ENCODE results near the gene RMC1. TPM values are rescaled to one million over a fixed set of nuclear protein-coding genes. Genes with fewer than 3 reads are reported as not detected.
A peak's percentile ranks its signal among the peaks of the same experiment; 100 is the strongest.

Gene RMC1
- total and polyA plus RNA-seq, 2 of the 13 experiments (the other 11 are each of a cell fraction or from before 2014, with no cell fraction given): 9.4 to 19.5 TPM

- no peak for TF ChIP-seq MLLT10 (CRISPR knock-in tag; IDR thresholded peaks at IDR 0.05)
- TF ChIP-seq MTF2 (CRISPR knock-in tag; IDR thresholded peaks at IDR 0.05; ENCODE audit: borderline replicate concordance): no peak
- TF ChIP-seq, protein P1, sequence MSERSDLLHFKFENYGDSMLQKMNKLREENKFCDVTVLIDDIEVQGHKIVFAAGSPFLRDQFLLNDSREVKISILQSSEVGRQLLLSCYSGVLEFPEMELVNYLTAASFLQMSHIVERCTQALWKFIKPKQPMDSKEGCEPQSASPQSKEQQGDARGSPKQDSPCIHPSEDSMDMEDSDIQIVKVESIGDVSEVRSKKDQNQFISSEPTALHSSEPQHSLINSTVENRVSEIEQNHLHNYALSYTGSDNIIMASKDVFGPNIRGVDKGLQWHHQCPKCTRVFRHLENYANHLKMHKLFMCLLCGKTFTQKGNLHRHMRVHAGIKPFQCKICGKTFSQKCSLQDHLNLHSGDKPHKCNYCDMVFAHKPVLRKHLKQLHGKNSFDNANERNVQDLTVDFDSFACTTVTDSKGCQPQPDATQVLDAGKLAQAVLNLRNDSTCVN (CRISPR knock-in tag; IDR thresholded peaks at IDR 0.05; ENCODE audit: borderline replicate concordance): no peak
- no peak for TF ChIP-seq SIN3A (IDR thresholded peaks at IDR 0.05; ENCODE audit: borderline replicate concordance, low read depth, low read length)
- no peak for TF ChIP-seq ZNF432 (CRISPR knock-in tag; IDR thresholded peaks at IDR 0.05; ENCODE audit: borderline replicate concordance)
- TF ChIP-seq ZNF275 (CRISPR knock-in tag; IDR thresholded peaks at IDR 0.05; ENCODE audit: borderline replicate concordance): no peak
- TF ChIP-seq ZNF589 (CRISPR knock-in tag; conservative IDR thresholded peaks at IDR 0.05): no peak
- no peak for TF ChIP-seq RXRA (CRISPR knock-in tag; IDR thresholded peaks at IDR 0.05)
- no peak for TF ChIP-seq RBAK (CRISPR knock-in tag; IDR thresholded peaks at IDR 0.05)
- TF ChIP-seq ZNF674 (CRISPR knock-in tag; IDR thresholded peaks at IDR 0.05; ENCODE audit: low read depth): no peak
- TF ChIP-seq ZNF710 (CRISPR knock-in tag; IDR thresholded peaks at IDR 0.05; ENCODE audit: borderline replicate concordance): no peak
- TF ChIP-seq, protein P2, sequence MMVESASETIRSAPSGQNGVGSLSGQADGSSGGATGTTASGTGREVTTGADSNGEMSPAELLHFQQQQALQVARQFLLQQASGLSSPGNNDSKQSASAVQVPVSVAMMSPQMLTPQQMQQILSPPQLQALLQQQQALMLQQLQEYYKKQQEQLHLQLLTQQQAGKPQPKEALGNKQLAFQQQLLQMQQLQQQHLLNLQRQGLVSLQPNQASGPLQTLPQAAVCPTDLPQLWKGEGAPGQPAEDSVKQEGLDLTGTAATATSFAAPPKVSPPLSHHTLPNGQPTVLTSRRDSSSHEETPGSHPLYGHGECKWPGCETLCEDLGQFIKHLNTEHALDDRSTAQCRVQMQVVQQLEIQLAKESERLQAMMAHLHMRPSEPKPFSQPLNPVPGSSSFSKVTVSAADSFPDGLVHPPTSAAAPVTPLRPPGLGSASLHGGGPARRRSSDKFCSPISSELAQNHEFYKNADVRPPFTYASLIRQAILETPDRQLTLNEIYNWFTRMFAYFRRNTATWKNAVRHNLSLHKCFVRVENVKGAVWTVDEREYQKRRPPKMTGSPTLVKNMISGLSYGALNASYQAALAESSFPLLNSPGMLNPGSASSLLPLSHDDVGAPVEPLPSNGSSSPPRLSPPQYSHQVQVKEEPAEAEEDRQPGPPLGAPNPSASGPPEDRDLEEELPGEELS (CRISPR knock-in tag; IDR thresholded peaks at IDR 0.05): no peak
- 0 out of 2 replicates have a peak, but pooled peaks have one; percentile 12 for TF ChIP-seq THAP11 (CRISPR knock-in tag; IDR thresholded peaks at IDR 0.05)
- no peak for TF ChIP-seq ZBTB44 (CRISPR knock-in tag; IDR thresholded peaks at IDR 0.05)
- TF ChIP-seq ZNF607 (CRISPR knock-in tag; IDR thresholded peaks at IDR 0.05; ENCODE audit: borderline replicate concordance): no peak
- TF ChIP-seq SSRP1 (CRISPR knock-in tag; IDR thresholded peaks at IDR 0.05): no peak
- no peak for TF ChIP-seq ZNF567 (CRISPR knock-in tag; IDR thresholded peaks at IDR 0.05; ENCODE audit: borderline replicate concordance)
- no peak for TF ChIP-seq EZH2 (conservative IDR thresholded peaks at IDR 0.05; ENCODE audit: low read depth, low read length)
- TF ChIP-seq ZNF367 (CRISPR knock-in tag; IDR thresholded peaks at IDR 0.05; ENCODE audit: borderline replicate concordance): no peak
- TF ChIP-seq HNRNPH1 (optimal IDR thresholded peaks at IDR 0.05; ENCODE audit: low read depth, low read length): no peak
- peak; percentile 41; the same call in 1 of the 2 replicates for TF ChIP-seq GATAD2A (CRISPR knock-in tag; IDR thresholded peaks at IDR 0.05)
Measured at GRCh38 chr18:23460285-23461273, 42.7 kb upstream of the RMC1 start (continued).

Measured in HepG2 (cell line).